HG03575 (cell line): ENCODE data around the gene OR4D10.
"Not testable (repeated sequence)": the region's sequence is repeated elsewhere in the genome, so short reads cannot be mapped to it uniquely, and the experiment has no call there.

Experiments
- ATAC-seq: cut with Tn5 transposase; IDR thresholded peaks from one replicate; pipeline ENCODE4 v1.9.1; 2021; ENCODE audit not compliant: unreplicated experiment, insufficient number of reproducible peaks, low FRiP score; ENCODE audit errors: extremely low read depth

OR4D10 gene

GRCh38 chr11:59473015-59473414, at the start of gene OR4D10:
TSS of gene OR4D10 (plus strand) at chr11:59473315. CDS start at chr11:59477430, 4,115 bp downstream.
- ATAC-seq: no peak

DNA sequence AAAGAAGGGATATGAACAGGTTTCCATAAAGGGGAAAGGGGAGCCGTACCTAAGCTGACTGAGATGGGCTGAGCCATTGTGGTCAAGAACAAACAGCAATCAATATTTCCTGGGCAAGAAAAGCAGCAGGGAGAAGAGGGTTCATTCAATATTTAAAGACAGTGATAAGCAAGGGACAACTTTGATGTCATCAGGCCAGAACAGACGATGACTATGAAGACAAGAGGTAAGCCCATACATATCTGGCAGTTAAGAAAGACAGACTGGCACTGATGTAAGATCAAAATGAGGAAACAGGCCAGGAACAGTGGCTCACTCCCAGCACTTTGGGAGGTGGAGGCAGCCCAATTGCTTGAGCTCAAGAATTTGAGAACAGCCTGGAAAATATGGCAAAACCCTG, 49.3 kb upstream of the OR4D10 start:
- no peak for ATAC-seq

- ATAC-seq: no peak
Measured at GRCh38 chr11:59425131-59425530, 48.0 kb upstream of the OR4D10 start.

- no peak for ATAC-seq
Measured at GRCh38 chr11:59426361-59427067, 46.6 kb upstream of the OR4D10 start, which contains the start of gene OR5A2. TSS of gene OR5A2 (minus strand) at chr11:59426413. CDS start at chr11:59422953, 3,460 bp downstream.

- ATAC-seq: no peak
Measured at GRCh38 chr11:59427068-59427382, 46.1 kb upstream of the OR4D10 start.

GRCh38 chr11:59429924-59430516, 43.1 kb upstream of the OR4D10 start:
- no peak for ATAC-seq

DNA sequence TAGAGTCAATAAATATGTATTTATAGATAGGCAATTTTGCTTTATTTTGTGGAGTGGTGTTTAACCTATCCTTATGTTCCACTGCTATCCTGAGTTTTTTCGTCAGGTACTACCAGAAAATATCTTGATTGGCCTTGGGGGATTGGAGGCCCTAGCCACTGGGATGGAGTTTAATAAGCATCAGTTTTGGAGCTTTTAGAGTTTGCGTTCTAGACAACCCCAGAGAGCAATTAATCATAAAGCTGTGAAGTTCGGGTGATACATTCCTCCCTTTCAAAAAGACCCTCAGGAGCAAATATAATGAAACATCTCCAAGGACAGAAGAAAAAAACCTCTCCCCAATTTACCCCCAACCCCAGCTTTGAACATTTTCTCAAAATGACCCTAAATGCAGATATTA, 36.9 kb upstream of the OR4D10 start, which contains the start of gene OR5A1:
TSS of gene OR5A1 (plus strand) at position 301 of the 400 bp plus-strand sequence. CDS start 6,700 bp downstream, outside the sequence.
- no peak for ATAC-seq

GRCh38 chr11:59437770-59438169, 35.3 kb upstream of the OR4D10 start:
- ATAC-seq: no peak

- ATAC-seq: not testable (repeated sequence)
Measured at GRCh38 chr11:59445624-59446023, 27.5 kb upstream of the OR4D10 start.

DNA sequence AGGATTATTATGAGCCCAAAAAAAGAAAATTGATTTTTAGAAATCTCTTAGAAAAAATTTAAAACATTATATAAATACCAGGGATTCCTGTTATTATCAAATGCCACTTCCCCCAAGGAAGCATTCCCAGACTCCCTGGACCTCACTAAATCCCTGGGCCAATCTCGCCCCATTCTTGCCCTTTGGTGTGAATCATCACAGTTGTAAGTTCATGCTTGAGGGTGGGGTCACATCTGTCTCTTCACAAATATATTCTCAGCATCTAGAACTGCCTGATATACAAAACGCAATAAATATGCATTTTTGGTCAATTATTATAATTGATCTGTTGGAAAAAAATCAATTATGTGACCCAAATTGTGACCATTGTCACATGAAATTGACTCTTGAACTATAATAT, 24.6 kb upstream of the OR4D10 start:
- no peak for ATAC-seq

- ATAC-seq: no peak
Measured at GRCh38 chr11:59456661-59457060, 16.5 kb upstream of the OR4D10 start, which contains the start of gene OR4D6. TSS of gene OR4D6 (plus strand) at chr11:59456961. CDS start at chr11:59456961, 0 bp downstream.

DNA sequence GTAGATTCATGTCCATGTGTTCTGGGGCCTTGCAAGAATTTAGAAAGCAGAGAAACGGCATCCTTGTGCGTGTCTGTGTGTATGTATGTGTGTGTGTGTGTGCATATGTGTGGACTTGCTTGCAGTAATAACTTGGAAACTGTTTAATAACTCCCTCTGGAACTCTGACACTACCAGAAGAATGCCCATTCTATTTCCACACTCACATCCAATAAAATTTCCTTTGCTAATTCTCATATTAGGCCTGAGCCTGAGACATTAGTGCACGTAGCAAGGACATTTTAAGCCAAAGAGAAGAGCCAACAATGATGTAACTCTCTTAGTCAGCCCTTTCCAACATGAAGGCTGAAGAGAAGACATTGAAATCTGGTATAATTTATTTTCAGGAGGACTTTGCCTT, 13.2 kb upstream of the OR4D10 start:
- ATAC-seq: no peak

DNA sequence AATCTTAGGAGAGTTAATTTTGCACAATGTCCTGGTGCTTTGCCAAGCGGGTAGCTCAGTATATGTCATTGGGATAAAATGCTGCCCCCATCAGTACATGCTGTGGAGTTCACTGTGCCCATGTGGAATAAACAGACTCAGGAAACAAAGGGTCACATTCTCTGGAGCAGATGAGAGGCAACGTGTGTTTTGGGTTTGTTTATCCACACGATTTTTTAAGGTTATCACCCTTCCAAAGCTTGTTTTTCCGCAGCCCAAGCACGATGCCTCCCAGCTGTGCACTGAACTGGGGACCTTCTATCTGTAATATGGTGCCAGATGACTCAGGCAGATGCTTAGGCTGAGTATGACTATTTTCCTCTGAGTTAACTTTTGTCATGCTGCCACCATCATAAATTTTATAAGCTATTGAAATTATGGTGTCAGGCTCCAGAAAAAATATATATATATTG, 9.9 kb upstream of the OR4D10 start:
- no peak for ATAC-seq

GRCh38 chr11:59475176-59475575, 2.1 kb downstream of the OR4D10 start:
- no peak for ATAC-seq

DNA sequence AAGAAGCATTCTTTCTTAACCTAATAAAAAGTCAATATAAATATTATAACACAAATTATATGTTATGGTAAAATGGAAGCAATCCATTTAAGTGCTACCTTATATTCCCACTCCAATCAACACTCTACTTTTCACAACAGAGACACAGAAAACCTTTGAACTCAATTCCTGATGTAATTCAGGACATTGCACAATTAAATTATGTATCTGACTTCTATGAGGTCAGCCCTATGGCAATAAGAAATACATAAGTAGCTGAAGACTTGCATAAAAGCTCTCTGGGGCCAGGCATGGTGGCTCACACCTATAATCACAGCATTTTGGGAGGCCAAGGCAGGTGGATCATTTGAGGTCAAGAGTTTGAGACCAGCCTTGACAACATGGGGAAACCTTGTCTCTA, 6.8 kb downstream of the OR4D10 start:
- ATAC-seq: no peak

- no peak for ATAC-seq
Measured at GRCh38 chr11:59480359-59480758, 7.2 kb downstream of the OR4D10 start.

GRCh38 chr11:59501931-59502330, 28.8 kb downstream of the OR4D10 start:
- ATAC-seq: no peak

DNA sequence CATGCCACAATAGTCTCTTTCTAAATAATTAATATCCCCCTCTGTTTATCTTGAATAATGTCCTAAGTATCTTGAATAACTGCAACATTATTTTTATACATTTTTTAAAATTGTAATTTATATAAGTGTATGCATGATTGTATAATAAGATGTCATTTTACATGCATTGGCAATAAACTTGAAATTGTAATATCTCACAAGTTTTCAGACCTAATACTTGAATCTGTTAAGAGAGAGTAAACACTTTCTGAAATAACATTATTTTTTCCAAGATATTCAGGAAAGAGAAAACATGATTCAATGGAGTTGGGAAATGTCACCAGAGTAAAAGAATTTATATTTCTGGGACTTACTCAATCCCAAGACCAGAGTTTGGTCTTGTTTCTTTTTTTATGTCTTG, 30.2 kb downstream of the OR4D10 start, which contains the start of gene OR4D11:
TSS of gene OR4D11 (plus strand) at position 301 of the 400 bp plus-strand sequence. CDS start at position 301, 0 bp downstream.
- no peak for ATAC-seq

DNA sequence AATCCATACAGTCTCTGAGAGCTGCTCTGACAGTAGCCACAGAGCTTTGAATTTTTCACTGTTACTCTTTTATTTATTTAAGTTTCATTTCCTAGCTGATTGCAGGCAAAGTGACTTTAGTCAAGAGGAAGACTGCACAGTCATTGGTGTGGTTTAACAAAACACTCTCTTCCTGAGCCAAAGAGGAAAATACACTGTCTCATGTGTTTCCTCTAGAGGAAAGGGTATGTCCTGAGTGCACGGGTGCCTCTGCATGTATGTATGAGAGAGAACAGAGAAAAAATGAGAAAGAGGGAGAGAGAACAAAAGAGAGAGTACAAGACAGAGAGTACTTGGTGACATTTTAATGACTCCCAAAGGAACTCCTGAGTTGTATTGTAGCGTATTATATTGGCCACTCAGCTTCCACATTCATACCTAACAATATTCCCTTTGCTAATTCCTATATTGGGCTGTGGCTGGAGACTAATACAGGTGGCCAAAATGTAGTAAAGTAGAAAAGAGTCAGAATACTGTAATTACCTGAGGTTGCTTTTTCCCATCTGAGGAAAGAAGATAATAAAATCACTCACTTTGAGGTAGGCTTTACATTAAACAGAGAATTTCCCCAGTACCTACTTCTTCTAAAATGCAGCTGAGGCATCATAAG, 38.0 kb downstream of the OR4D10 start, which contains the start of gene OR4D9:
TSS of gene OR4D9 (plus strand) at position 599 of the 649 bp plus-strand sequence. CDS start 3,374 bp downstream, outside the sequence.
- no peak for ATAC-seq

GRCh38 chr11:59511675-59512074, 38.6 kb downstream of the OR4D10 start:
- ATAC-seq: no peak
